Peyer's patch (tissue), 4 donors: ENCODE results near the gene ERCC2.

Experiments
- CTCF ChIP-seq, 6 experiments: fragments of 450-650 bp in 4 of 6; fragments of 200-600 bp in 2 of 6; sonication (generic) in 1 of 6; IDR thresholded peaks; one replicate each; pipeline ENCODE4 v1.5.1; 2017 to 2019; ENCODE audit warnings: antibody characterized with exemption in 6 of 6, mild to moderate bottlenecking in 3 of 6, moderate library complexity in 1 of 6
- POLR2A ChIP-seq, 2 donors: fragments of 450-650 bp; IDR thresholded peaks; one replicate each; pipeline ENCODE4 v1.5.1; 2017; ENCODE audit warnings: antibody characterized with exemption in 2 of 2, mild to moderate bottlenecking in 2 of 2, moderate library complexity in 2 of 2

- no peak for TF ChIP-seq CTCF (IDR thresholded peaks at IDR 0.05)
- TF ChIP-seq POLR2A (IDR thresholded peaks at IDR 0.05): no peak
Observed at GRCh38 chr19:45408830-45409556, 38.6 kb upstream of the ERCC2 start.
